GM10248 (cell line): ENCODE measurements around the gene ZC3H4.

Source experiments
- CTCF ChIA-PET: fragments of 300-600 bp; sonication (Branson Sonifier 250); formaldehyde crosslinking; extraction: SDS; loops from one replicate; lab custom pipeline; 2021; ENCODE audit warnings: antibody characterized with exemption; lab: Yijun Ruan, JAX
- POLR2A ChIA-PET: fragments of 350-650 bp; sonication (Branson Sonifier 250); formaldehyde crosslinking; extraction: SDS; loops from one replicate; lab custom pipeline; 2020; ENCODE audit warnings: antibody characterized with exemption; lab: Yijun Ruan, JAX
- DNase-seq: peaks from one replicate; pipeline ENCODE4 v3.0.0; 2012; ENCODE audit errors: extremely low spot score
- CTCF ChIP-seq: IDR thresholded peaks from 2 replicates; pipeline ENCODE4 v1.5.1; 2012; ENCODE audit warnings: mild to moderate bottlenecking, low read depth; ENCODE audit errors: extremely low read depth, missing control alignments, control extremely low read depth

Gene ZC3H4

GRCh38 chr19:47111006-47111621, 2.5 kb downstream of the ZC3H4 start:
- CTCF ChIA-PET, result interaction anchor here (0.8 to 1.0 kb wide), 2 partner anchors 12 kb away, joined by 3 read pairs; no protein-coding TSS in a partner anchor
- POLR2A ChIA-PET, result interaction anchor here (0.6 to 1.4 kb wide), 4 partner anchors 15 to 1253 kb away, joined by 4 to 9 read pairs (median 4); partner anchors contain the start of genes SYNGR4 and TMEM143
- DNase-seq, result no peak
- no peak for TF ChIP-seq CTCF

GRCh38 chr19:47110521-47111005, 3.0 kb downstream of the ZC3H4 start:
- DNase-seq, result no peak
- TF ChIP-seq CTCF, result no peak
- ChIA-PET CTCF (interaction anchor here (0.8 to 1.0 kb wide), 3 partner anchors 12 to 97 kb away, joined by 3 to 4 read pairs (median 3); no protein-coding TSS in a partner anchor), POLR2A (interaction anchor here (0.5 to 1.4 kb wide), 2 partner anchors 16 to 741 kb away, joined by 3 to 4 read pairs; no protein-coding TSS in a partner anchor)

- ChIA-PET POLR2A (interaction anchor here (0.5 to 1.4 kb wide), 3 partner anchors 15 to 1310 kb away, joined by 3 to 7 read pairs (median 4); no protein-coding TSS in a partner anchor), CTCF (interaction anchor here (0.8 to 3.6 kb wide), 3 partner anchors 14 to 97 kb away, joined by 3 to 12 read pairs (median 4); no protein-coding TSS in a partner anchor)
Observed at GRCh38 chr19:47109541-47110375, 3.8 kb downstream of the ZC3H4 start.

GRCh38 chr19:47109177-47109540, 4.4 kb downstream of the ZC3H4 start:
- ChIA-PET CTCF (interaction anchor here (1.4 to 3.6 kb wide), 2 partner anchors 13 to 28 kb away, joined by 5 to 12 read pairs; no protein-coding TSS in a partner anchor), POLR2A (interaction anchor here (0.5 kb wide), 1 partner anchor 50 kb away, joined by 4 read pairs; no protein-coding TSS in a partner anchor)
- TF ChIP-seq CTCF, result no peak
- DNase-seq, result no peak

More at GRCh38 chr19:47109541-47110375, 3.8 kb downstream of the ZC3H4 start:
- DNase-seq, result no peak
- no peak for TF ChIP-seq CTCF

GRCh38 chr19:47107953-47108746, 5.4 kb downstream of the ZC3H4 start:
- TF ChIP-seq CTCF, result no peak
- ChIA-PET CTCF (interaction anchor here (1.4 to 3.6 kb wide), 3 partner anchors 12 to 136 kb away, joined by 4 to 12 read pairs (median 5); no protein-coding TSS in a partner anchor), POLR2A (no interaction called here)
- DNase-seq, result no peak
